NCI-H1694 treated with DMSO at 0.1 percent for 48 hours (cell line): ENCODE measurements around the gene HS1BP3.
A peak's percentile ranks its signal among the peaks of the same experiment; 100 is the strongest.

Experiments
- DNase-seq: peaks from one replicate; lab custom pipeline; 2025; lab: John Stamatoyannopoulos, UW

The HS1BP3 gene

GRCh38 chr2:20629581-20630171, 21.2 kb downstream of the HS1BP3 start:
- DNase-seq: peak; percentile 96

GRCh38 chr2:20629181-20629580, 21.7 kb downstream of the HS1BP3 start:
- DNase-seq: no peak

- no peak for DNase-seq
These were observed 23.1 kb downstream of the HS1BP3 start for GRCh38 chr2:20627712-20628380.

- DNase-seq: no peak
These were observed 24.0 kb downstream of the HS1BP3 start for GRCh38 chr2:20626698-20627513.

GRCh38 chr2:20626392-20626697, 24.6 kb downstream of the HS1BP3 start:
- no peak for DNase-seq

- DNase-seq: no peak
These were observed 25.2 kb downstream of the HS1BP3 start for GRCh38 chr2:20625491-20626391.

GRCh38 chr2:20624884-20625485, 25.9 kb downstream of the HS1BP3 start:
- DNase-seq: no peak

GRCh38 chr2:20624156-20624883, 26.6 kb downstream of the HS1BP3 start:
- no peak for DNase-seq

GRCh38 chr2:20623741-20624155, 27.1 kb downstream of the HS1BP3 start:
- DNase-seq: no peak

GRCh38 chr2:20623241-20623640, 27.7 kb downstream of the HS1BP3 start:
- no peak for DNase-seq

GRCh38 chr2:20622731-20623130, 28.2 kb downstream of the HS1BP3 start:
- peak; percentile 95 for DNase-seq

- no peak for DNase-seq
These were observed 28.6 kb downstream of the HS1BP3 start for GRCh38 chr2:20622296-20622686.

GRCh38 chr2:20621366-20622295, 29.3 kb downstream of the HS1BP3 start:
- peak; percentile 26 for DNase-seq

GRCh38 chr2:20620696-20621365, 30.1 kb downstream of the HS1BP3 start:
- DNase-seq: no peak

- DNase-seq: no peak
These were observed 30.6 kb downstream of the HS1BP3 start for GRCh38 chr2:20620271-20620681.

- no peak for DNase-seq
These were observed 31.3 kb downstream of the HS1BP3 start for GRCh38 chr2:20619624-20620024.

GRCh38 chr2:20618886-20619521, 31.9 kb downstream of the HS1BP3 start:
- DNase-seq: no peak

- no peak for DNase-seq
These were observed 32.4 kb downstream of the HS1BP3 start for GRCh38 chr2:20618468-20618885.
